Fibroblast of lung (primary cell): ENCODE measurements around the gene ASF1A.

ENCODE experiments used
- CTCF ChIP-seq, 2 donors: IDR thresholded peaks in 1 of 2; conservative IDR thresholded peaks in 1 of 2; 1 replicate in 1 of 2; 2 replicates in 1 of 2; pipeline ENCODE4 v1.5.1; 2011 to 2012; ENCODE audit warnings: low read length in 2 of 2, control low read depth in 1 of 2, inconsistent platforms in 1 of 2, low read depth in 1 of 2, mild to moderate bottlenecking in 1 of 2
- EZH2 ChIP-seq: IDR thresholded peaks from 2 replicates; pipeline ENCODE4 v1.5.1; 2012; ENCODE audit warnings: low read length, control low read depth, mild to moderate bottlenecking; ENCODE audit errors: missing control alignments

DNA sequence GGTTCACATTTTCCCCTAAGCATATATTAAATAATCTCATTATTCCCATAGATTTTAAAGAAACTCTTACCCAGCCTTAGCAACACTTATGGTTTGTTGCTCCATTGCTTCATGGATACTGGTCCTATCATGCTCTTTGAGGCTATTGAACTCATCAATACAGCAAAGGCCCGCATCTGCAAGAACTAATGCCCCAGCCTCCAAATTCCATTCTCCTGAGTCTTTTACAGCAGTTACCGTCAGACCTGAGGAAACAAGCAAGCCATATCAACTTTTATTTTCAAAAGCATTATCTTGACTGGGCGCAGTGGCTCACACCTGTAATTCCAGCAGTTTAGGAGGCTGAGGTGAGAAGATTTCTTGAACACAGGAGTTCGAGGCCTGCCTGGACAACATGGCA lies 37.7 kb upstream of the ASF1A start:
- TF ChIP-seq CTCF (conservative IDR thresholded peaks at IDR 0.05 in 1 of 2, IDR thresholded peaks at IDR 0.05 in 1 of 2; ENCODE audit: low read depth in 1 of 2, low read length in 2 of 2) = no peak
- TF ChIP-seq EZH2 = no peak
